GM19468 (cell line): ENCODE measurements around the gene CFDP1.

Experiments used
- ATAC-seq: cut with Tn5 transposase; IDR thresholded peaks from one replicate; pipeline ENCODE4 v1.9.1; 2021; ENCODE audit warnings: mild to moderate bottlenecking, moderate library complexity, moderate number of reproducible peaks; ENCODE audit not compliant: unreplicated experiment; ENCODE audit errors: extremely low read depth

CFDP1 gene

DNA sequence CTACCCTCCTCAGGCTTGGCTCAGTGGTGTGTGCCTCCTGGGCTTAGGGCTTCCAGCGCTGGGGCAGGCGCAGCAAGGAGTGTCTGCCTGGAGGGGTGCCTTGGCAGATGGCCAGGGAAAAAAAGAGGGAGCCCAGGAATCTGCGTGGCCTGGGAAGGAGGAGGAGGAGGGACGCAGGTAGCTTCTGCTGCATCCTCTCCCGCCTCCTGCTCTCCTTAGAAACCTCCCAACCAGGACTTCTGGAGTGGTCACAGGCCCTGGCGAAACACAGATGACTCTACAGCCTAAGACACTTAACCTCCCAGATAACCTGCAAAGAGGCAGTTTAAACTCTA lies 174.5 kb downstream of the CFDP1 start:
- no peak for ATAC-seq

DNA sequence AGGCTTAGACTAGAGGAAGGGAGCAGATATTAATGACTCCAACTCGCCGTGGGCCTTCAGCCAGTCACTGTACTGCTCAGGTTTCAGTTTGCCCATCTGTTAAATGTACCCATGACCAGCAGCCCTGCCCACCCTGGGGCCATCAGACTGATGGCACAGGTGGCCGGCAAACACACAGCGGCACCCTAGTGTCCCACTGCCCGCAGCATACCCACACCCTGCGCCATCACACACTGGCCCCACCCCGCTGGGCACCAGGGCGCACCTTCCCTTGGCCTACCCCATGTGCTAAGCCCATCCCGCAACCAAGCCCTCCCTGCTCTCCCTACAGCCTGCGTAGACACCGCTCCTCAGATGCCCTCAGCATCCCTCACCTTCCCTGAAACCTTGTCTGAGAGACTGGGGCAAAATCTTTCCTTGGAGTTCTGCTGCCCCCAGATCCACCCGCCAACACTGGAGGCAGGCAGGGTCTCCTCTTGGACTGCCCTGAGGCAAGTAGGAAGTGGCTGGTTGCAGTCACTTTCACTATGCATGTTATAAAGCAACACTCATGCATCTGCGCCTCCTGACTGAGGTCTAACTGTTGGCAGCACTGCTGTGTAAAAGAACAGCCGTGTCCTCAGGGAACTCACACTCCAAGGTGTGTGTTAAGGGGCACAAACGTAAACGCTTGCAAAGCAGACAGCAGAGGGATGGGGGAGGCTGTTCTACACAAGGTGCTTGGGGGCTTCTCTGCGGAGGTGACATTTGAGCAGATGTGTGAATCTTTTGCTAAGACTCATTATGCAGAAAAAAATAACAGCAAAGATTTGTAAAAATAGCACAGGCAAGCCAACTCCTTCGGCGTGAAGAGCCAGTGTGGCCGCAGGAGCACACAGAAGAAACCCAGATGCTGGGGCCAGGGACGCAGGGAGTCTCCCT lies 175.2 kb downstream of the CFDP1 start:
- no peak for ATAC-seq

DNA sequence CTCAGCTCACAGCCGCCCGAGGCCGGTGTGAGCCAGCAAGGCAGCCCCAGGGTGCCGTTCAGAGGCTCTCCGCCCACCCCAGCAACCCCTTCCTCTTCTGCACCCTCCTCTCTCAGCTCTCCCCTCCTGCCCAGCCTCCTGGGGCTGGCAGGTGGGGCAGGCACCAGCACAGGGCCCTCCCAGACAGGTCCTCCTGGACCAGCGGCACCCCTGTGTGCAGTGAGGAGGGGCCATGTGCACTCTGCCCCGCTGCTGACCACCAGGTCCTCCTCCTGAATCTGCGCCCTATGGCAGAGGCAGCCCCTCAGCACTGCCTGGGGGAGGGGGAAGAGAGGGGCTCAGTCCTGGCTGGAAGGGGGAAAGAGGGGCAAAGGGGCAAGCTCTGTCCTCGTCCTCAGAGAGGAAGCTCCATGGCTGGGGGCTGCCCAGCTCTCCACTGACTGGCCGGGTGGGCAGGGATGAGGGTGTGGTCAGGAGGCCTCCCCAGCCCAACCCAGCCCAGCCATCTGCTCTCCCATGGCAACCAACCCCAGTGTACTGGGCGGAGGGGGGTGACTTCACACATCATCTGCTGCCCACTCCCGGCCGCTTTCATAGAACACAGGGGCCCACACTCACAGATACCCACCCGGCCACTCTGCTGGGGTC lies 176.5 kb downstream of the CFDP1 start:
- ATAC-seq = no peak

DNA sequence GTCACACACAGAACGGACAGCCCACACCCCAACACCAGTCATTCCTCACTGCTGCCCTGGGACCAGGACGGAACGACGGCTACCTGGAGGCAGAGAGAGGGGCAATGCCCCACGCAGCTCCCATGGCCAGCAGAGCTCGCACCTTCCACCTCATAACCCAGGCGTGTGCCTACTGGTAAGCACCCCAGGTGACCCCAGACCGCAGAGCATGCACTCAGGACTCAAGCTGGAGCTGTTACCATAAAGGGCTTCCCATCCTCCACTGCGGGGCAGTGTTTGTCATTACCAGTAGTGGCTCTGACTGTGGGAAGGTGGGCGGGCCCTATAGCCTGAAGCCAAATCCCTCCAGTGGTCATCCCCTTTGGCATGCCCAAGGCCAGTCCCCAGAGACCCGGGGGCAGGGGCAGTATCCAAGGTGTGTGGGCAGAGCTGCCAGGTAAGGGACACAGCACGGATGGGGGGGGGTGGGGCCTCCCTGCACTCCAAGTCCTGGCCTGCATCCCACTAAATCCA lies 177.2 kb downstream of the CFDP1 start:
- ATAC-seq = no peak

DNA sequence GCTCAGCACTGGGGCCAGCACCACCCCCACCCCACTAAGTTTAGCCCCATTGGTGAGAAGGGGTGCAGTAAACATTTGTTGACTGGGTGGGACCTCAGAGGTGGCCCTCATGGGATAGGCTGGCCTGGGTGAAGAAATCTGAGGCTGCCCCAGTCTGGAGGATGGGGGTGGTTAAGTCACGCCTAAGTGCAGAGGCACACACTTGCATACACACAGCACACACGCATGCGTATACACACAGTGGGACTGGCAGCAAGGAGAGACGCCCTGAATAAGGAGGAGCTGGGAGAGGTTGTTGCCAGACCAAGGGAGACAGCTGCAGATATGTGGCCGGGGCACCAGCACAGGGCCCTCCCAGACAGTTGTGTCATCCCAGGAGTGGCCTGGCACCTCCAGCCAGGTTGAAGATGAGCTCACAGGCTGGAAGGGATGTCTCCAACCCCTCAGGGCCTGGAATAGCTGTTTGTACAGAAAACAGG lies 178.9 kb downstream of the CFDP1 start:
- ATAC-seq = no peak

DNA sequence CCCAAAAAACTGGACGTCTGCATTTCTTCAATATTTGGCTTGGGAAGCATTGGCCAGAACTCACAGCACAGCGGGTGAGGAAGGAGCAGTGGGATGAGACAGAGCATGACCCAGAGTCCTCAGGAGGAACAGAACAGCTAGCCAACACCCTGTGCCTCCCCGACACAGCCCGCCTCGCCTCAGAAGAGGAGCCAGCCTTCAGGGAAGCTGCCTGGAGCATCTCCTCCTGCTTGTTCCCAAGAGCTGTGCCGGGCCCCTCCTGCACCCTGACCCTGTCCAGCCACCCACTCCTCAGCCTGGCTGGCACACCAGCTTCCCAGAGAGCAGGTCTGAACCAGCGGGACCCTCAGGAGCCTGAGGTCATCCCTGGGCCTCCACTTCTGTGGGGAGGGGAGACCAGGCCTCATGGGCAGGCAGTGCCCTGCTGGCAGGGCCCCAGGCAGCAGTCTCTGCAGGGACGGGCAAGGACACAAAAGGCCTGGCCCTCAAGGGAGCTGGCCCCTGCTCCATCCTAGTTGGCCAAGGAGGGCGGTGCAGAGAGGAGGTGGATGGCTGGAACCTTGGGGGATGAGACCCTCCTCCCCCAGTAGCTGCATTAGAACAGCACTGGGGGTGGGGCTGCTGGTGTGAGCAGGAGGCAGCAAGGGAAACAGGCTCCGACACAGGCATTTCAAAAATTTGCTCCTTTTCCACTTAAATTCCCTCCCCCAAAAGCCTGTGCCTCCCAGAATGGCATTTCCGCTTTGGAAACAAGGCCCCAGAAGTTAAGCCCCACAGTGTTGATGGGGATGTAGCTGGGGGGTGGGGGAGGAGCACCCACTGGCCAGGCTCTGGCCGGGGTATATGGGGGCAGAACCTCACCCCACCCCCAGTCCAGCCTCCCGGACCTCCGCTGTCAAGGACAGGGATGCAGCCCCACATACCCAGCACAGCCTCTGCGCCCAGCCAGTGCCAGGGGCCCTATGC lies 180.1 kb downstream of the CFDP1 start:
- no peak for ATAC-seq

DNA sequence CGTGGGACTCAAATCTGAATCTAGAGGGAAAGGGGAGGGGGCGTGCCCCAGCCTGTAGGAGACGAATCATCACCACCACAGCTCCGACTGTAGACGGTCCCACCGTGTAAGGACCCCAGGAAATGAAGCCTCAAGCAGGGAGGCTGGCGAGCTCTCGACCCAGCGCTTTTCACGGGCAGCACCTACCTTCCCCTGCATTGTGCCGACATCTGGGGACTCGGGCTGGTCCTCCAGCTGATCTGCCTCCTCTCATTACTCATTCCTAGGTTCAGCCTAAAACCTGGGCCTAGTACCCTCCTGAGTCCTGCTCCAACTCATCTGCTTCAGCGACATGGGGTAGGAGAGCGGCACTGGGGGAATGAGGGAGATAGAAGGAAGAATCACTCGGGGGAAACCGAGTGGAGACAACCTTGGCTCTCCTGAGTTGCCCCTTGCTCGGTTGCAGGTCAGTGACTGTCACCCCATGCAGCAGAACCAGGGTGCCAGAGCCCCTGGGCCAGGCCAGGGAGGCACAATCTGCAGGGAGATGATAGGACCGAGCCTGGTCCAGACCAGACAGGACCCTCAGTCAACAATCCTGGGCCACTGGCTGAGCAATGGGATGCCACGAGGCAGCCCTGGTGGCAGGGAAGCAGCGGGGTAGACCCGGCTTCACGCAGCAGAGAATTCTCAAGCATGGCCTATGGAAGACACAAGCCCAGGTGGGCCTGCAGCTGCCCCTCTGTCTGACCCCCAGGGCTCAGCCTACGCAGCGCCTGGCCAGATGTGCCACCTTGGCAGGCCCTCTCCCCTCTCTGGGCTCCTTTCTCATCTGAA lies 181.0 kb downstream of the CFDP1 start:
- ATAC-seq = no peak

DNA sequence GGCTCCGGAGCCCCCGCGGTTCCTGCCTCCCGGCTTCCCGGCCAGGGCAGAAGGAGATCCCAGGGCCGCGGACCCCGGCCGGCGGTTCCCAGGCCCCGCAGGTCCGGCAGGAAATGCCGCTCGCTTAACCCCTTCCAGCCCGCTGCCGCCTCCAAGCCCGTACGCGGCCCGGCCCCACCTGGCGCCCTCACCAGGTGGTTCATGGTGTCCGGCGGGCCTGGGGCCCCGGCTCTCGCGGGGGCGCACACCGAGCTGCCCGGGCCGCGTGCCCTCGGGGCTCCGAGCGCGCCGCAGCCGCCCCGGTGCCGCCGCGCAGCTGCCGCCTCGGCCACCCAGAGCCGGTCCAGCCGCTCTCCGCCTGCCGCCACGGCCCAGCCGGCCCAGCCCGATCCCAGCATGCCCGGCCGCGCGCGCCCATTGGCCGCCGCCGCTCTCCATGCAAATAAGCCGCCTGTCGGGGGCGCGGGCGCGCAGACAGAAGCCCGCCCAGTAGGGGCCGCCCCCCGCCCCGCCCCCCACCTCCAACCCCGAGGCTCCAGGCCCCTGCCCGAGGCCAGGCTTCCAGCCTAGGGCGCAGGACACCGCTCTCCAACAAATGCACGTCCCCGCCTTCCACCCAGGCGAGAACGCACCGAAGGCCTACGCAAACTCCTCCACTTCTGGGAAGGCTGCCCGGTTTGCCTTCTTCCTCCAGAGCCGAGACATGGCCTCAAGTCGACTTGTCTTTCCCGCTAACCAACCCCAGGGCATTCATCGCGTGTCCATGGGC lies 181.8 kb downstream of the CFDP1 start, which contains the start of gene BCAR1:
BCAR1 (minus strand) TSS at position 345 of the 769 bp plus-strand sequence; CDS start at position 203, 142 bp downstream.
- peak; percentile 92 for ATAC-seq

DNA sequence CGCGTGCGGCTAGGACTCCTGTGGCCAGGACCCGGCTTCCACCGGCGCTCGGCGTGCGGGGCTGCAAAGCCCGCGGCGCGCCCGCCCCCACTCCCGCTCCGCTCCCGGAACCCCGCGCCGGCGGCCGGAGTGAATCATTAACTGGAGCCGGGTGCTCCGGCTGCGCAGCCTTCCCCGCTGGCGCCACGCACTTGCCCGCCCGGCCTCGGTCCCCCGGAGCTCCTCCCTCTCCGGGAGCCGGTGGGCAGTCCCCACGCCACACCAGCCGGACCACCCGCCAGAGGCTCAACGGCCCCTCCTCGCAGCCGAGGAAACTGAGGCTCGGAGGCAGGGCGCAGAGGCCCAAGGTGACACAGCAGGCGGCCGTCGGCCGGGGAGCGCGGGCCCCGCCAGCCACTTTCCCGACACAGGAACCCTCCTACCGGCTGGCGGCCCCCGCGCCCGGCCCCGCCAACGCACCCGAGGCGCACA lies 182.5 kb downstream of the CFDP1 start:
- ATAC-seq = no peak

DNA sequence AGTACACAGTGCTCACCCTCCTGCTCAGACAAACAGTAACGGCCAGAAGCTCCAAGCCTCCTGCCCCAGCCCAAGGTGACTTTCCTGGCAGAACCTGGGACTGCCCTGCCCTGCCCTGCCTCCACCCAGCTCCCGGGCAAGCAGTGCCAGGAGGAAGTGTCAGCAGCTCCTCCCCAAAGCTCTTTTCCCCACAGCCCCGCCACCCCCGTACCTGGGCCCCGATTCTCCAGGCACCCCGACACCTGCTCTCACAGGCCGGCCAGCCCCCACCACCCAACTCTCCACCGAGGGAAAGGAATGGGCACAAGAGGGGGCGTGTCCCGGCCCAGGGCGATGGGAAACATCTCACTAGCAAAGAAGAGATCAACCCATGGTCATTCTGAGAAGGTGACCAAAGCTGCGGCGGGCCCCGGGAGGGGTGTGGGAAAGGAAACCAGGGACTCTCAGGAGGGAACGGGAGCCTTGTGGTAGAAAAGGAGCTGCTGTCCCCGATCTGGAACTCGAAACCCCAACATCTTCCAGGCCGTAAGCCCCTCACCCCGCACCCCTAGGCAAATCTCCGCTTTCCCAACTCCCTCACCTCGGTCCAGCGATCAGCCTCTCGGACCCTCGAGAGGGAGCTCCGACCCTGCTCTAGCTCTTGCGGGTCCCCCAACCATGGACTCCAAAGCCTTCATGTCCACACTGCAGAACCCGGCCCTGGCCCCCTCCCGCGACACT lies 183.1 kb downstream of the CFDP1 start:
- no peak for ATAC-seq

DNA sequence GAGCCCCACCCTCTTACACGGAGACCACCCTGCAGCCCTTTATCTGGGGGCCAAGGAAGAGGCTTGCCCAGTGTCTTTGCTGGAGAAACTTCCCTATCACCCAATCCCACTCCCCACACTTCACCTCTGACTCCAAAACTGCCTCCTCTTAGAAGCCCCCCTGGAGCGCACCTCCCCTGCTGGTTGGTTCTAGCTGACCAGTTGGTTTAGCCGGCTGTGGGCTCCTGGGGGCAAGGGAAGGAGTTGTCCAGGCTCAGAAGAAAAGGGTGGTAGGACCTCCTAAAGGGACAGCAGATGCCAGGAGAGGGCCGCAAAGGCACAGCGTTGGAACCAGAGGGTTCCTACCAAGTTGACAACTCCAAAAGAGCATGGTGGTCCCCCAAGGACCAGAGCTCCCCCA lies 183.9 kb downstream of the CFDP1 start:
- no peak for ATAC-seq

DNA sequence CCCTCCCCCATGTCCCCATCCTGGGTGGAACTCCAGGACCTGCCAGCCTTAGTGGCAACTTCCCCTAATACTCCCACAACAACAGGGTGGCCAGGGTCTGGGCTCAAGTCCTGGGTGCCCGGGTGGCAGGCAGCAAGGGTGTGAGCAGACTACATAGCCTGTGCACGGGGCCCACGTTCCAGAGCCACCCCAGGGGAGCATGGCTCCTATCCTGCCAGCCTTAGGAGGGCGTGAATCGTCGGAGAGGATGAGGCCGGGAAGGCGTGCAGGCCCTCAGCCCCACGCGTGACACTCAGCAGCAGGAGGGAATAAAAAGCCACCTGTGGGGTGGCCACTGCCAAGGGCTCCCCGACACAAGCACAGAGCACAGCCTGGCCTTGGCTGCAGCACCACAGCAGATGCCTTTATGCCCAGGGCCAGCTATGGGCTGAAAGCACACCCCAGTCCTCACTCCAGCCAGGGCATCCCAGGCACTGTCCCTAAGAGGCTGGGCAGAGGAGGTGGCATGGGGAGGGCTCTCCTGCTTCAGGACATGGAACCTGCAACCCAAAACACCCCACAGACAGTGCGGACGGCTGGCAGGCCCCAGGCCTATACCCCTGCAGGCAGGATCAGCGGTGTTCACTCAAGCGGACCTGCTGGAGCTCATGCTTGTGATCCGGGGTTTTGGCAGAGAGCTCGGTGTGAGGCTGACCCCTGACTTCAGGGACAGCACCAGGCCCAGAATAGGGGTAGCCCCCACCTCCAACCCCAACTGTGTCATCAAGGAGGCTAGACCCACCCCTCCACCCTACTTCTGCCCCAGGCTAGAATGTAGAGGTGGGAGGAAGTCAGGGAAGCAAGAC lies 184.5 kb downstream of the CFDP1 start:
- no peak for ATAC-seq

DNA sequence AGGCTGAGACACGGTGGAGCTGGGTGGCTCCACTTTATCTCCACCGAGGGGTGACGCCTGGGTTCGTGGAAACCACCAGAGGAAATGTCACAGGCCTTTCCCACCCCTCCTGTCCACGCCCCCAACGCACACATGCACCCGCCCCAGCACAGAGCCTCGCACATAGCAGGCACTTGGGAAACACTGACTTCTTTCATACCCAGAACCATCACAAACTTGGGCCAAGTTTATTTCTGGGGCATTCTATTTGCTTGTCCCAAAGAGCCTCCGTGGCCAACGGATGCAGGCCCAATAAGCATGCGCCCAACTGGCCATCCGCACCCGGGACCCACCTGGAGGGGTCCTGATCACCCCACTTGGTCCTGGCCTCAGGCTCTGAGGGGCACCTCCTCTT lies 185.2 kb downstream of the CFDP1 start:
- ATAC-seq = no peak

DNA sequence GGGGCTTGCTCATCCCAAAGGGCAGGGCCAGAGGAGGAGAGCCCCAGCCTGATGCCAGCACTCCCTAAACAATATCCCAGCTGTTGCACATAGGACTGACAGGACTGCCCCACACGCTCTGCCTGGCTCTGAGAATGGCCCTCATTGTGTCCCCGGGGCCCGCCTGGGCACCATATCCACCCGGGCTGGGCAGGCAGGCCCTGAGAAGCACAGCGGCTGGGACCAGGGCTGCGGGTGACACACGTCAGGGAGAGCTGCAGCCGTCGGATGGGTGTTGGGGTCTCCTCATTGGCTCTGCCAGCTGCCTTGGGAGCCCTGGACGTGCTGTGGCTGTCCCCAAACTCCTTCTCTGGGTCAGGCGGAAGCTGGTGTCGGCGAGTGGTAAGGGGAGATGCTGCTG lies 186.1 kb downstream of the CFDP1 start:
- no peak for ATAC-seq

DNA sequence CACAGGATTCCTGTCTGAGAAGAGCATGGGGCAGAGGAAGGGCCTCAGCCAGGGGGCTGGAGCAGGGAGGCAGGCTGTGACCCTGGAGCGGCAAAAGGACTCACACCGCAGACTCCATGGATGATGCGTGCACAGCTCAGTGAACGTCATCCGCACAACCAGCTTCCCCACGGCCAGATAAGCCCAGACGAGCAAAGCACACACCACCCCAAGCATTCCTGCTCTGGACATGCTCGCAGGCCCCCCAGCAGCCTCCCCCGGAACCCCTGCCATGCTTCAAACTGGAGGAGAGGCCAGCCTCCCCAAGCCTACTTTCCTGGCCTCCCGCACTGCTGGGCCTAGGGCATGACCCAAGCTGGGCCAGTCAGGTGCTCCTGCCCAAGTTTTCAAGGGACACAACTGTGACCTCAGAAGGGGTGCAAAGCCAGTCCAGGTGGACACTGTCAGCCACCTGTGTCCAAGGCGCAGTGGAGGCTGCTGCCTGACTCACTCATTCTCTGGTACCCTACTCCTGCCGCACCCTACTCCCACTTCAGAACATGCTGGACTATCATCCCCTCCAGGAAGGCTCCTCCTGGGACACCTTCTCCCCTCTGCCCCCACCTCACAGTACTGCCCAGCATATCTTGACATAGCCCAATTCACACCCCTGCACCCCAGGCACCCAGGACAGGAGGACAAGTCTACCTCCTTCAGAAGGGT lies 186.6 kb downstream of the CFDP1 start:
- no peak for ATAC-seq
